Prostate gland (tissue), 2 donors: Measurements from ENCODE around the gene DNAJC5G. TPM values are rescaled to one million over a fixed set of nuclear protein-coding genes. Genes with fewer than 3 reads are reported as not detected.

ENCODE experiments used
- DNase-seq: peaks from one replicate; pipeline ENCODE4 v3.0.0-alpha.2; 2019; ENCODE audit warnings: low spot score
- H3K27ac ChIP-seq, 2 donors: fragments of 200-600 bp; sonication (generic); 2 replicates each; pipeline ENCODE4 v1.5.1; 2017 to 2019
- H3K27me3 ChIP-seq: fragments of 200-600 bp; sonication (generic); replicated peaks from 2 replicates; pipeline ENCODE4 v1.5.1; 2019; ENCODE audit not compliant: insufficient read depth
- H3K36me3 ChIP-seq, 2 donors: fragments of 200-600 bp; sonication (generic); 1 replicate in 1 of 2; 2 replicates in 1 of 2; pipeline versions ENCODE4 v1.5.1 to v1.8.1; 2017 to 2019
- H3K4me1 ChIP-seq: fragments of 200-600 bp; sonication (generic); replicated peaks from 2 replicates; pipeline ENCODE4 v1.5.1; 2019
- H3K4me3 ChIP-seq, 2 donors: fragments of 200-600 bp; sonication (generic); 2 replicates each; pipeline ENCODE4 v1.5.1; 2017 to 2019
- H3K9me3 ChIP-seq: fragments of 200-600 bp; sonication (generic); 2 replicates; pipeline ENCODE4 v1.5.1; 2017
- CTCF ChIP-seq, 4 experiments: fragments of 200-600 bp in 2 of 4; fragments of 450-650 bp in 2 of 4; sonication (generic) in 2 of 4; IDR thresholded peaks; 1 replicate in 3 of 4; 2 replicates in 1 of 4; pipeline ENCODE4 v1.5.1; 2016 to 2019; ENCODE audit warnings: antibody characterized with exemption in 4 of 4, mild to moderate bottlenecking in 2 of 4, moderate library complexity in 2 of 4
- POLR2A ChIP-seq: fragments of 450-650 bp; IDR thresholded peaks from one replicate; pipeline ENCODE4 v1.6.1; 2016; ENCODE audit warnings: antibody characterized with exemption, mild to moderate bottlenecking
- POLR2AphosphoS5 ChIP-seq: sonication (generic); formaldehyde crosslinking; IDR thresholded peaks from one replicate; pipeline ENCODE4 v1.6.1; 2017; ENCODE audit warnings: antibody characterized with exemption
- WGBS: methylation state at CpG from one replicate; pipeline ENCODE4 v1.1.5; 2018; 5-methylcytosine and 5-hydroxymethylcytosine counted together
- intact Hi-C: fragments of 100-400 bp; cut with DNase I; formaldehyde crosslinking; loops from one replicate; pipeline ENCODE4 v1.14.2; 2022
- total RNA-seq, 2 donors: library from RNA; depleted of rRNA; stranded (reverse); fragments of >200 nt; gene quantifications; one replicate each; pipeline ENCODE4 v1.1.0, GENCODE V29; 2016

The DNAJC5G gene
- total RNA-seq, 2 donors from 2014 or later = 16.1 TPM; not detected in 1

DNA sequence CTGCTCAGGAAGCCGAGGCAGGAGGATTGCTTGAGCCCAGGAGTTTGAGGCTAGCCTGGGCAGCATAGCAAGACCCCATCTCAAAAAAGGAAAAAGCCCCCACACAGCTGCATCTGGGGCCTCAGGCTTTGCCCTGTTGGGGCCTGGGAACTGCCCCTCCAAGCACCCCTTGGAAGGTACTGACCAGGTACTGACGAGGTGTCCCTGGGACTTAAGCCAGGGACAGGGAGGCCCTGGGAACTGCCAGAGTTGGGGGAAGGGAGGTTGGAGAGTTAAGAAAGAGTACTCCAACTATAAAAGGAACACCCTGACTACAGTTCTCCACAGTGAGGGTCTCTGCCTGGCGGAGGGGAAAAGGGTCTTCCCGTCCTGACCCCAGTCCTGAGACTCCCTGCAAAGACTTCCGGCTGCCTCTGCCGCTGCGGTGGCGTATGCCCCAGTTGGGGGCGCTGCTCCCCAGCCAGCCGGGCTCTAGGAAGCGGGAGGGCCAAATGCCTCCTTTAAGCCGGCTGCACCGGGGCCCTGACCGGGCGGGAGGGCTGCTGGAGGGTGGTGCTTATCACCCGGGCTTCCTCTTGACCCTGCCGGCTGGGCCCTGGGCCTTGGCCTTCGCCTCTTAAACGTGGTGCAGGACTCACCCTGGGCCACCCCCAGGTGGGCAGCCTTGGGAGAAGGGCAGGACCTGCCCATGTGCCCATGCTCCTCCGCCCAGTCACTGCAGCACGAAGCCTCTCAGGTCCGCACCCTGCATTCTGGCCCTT lies 25.2 kb upstream of the DNAJC5G start:
- DNase-seq = peak; percentile 27
- 47% methylated on average over 22 of the region's 22 CpGs for WGBS
- intact Hi-C loops = no loop called here

DNA sequence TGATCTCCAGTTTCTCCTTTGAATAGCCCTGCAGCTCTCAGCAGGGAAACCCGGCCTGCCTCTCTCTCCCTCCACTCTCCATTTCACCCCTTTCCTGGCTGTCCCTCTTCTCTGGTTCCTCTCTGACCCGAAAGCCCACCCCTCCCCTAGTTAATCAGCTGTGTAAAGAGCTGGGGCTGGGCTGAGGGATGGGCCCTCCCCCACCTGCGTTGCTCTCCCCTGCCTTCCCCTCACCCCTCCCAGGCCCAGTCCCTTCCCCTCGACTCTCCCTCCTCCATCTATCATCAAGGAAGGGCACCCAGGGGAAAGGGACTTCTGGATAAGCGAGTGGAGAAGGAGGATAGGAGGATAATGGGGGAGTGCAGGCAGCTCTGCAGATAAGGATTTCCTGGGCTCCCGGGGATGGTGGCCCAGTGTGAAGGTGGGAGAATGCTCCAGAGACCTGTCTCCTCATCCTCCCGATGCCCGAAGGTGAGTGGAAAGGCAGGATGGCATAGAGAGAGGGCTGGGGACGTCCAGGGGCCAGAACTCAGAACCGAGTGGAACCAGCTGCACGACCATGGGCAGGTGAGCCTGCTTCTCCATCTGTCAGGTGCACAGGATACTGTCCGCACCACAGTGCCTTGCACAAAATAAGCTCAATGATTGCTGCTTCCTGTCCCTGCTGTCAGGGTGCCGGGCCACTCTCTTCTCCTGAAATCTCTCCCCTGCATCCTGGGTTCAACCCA lies 24.4 kb upstream of the DNAJC5G start:
- H3K27me3 ChIP-seq = no peaks in the 10 kb centered on the region
- H3K4me1 ChIP-seq = peaks cover 11% of the 10 kb centered on the region
- H3K4me3 ChIP-seq = no peak overlapping the region
- H3K27ac ChIP-seq = no peak overlapping the region
- H3K36me3 ChIP-seq = no peaks in the 10 kb centered on the region
- WGBS = 72% methylated on average over 13 of the region's 13 CpGs
- intact Hi-C loops = no loop called here
- no peak for DNase-seq
- H3K9me3 ChIP-seq = no peaks in the 10 kb centered on the region
- TF ChIP-seq POLR2A (no peak), POLR2AphosphoS5 (no peak), CTCF (IDR thresholded peaks at IDR 0.05) (no peak)

More for the DNA sequence above, 25.2 kb upstream of the DNAJC5G start:
- TF ChIP-seq POLR2A (no peak), CTCF (IDR thresholded peaks at IDR 0.05) (peak in 3 of 4 experiments; percentile 19 to 46 (median 33)), POLR2AphosphoS5 (peak; percentile 14)
- Histone ChIP-seq H3K9me3 (no peaks in the 10 kb centered on the region), H3K4me1 (peaks cover 11% of the 10 kb centered on the region), H3K27ac (peak overlapping the region in 1 of 2 donors; percentile 21), H3K4me3 (no peak overlapping the region), H3K36me3 (no peaks in the 10 kb centered on the region), H3K27me3 (no peaks in the 10 kb centered on the region)

DNA sequence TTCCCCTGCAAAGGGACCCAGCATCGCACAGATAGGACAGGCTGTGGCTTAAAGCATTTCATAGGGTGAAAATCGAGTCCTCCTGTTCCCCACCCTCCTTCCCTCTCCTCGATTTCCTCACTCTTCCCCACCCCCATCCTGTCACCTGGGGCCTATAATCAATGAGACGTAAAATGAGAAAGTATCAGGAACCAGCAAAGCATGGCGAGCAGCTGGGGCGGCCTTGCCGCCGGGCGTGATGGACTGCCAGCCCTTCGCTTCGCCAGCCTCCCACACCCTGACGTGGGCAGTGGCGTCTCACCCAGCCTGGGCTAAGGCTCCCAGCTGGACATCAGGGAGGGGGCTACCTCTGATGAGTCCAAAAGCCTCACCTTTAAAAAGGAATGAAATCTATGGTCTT lies 23.5 kb upstream of the DNAJC5G start:
- TF ChIP-seq POLR2A (no peak), POLR2AphosphoS5 (no peak), CTCF (IDR thresholded peaks at IDR 0.05) (no peak)
- Histone ChIP-seq H3K27me3 (no peaks in the 10 kb centered on the region), H3K27ac (no peak overlapping the region), H3K9me3 (no peaks in the 10 kb centered on the region), H3K4me3 (no peak overlapping the region), H3K36me3 (no peaks in the 10 kb centered on the region), H3K4me1 (peaks cover 11% of the 10 kb centered on the region)
- intact Hi-C loops = no loop called here
- DNase-seq = no peak
- WGBS = 79% methylated on average over 13 of the region's 13 CpGs

GRCh38 chr2:27255187-27255586 lies 20.0 kb upstream of the DNAJC5G start:
- Histone ChIP-seq H3K4me3 (no peak overlapping the region), H3K27ac (no peak overlapping the region), H3K9me3 (no peaks in the 10 kb centered on the region), H3K4me1 (no peaks in the 10 kb centered on the region), H3K27me3 (no peaks in the 10 kb centered on the region), H3K36me3 (no peaks in the 10 kb centered on the region)
- DNase-seq = no peak
- WGBS = 55% methylated on average over 13 of the region's 13 CpGs
- TF ChIP-seq CTCF (IDR thresholded peaks at IDR 0.05) (no peak), POLR2AphosphoS5 (no peak), POLR2A (no peak)
- intact Hi-C loops = no loop called here
